ENCODE data around the gene TRMT61B. TPM values are rescaled to one million over a fixed set of nuclear protein-coding genes. Genes with fewer than 3 reads are reported as not detected.

Gene TRMT61B
- total and polyA plus RNA-seq, 2 of the 13 experiments (the other 11 are each of a cell fraction or from before 2014, with no cell fraction given), result 19.7 to 23.5 TPM

DNA sequence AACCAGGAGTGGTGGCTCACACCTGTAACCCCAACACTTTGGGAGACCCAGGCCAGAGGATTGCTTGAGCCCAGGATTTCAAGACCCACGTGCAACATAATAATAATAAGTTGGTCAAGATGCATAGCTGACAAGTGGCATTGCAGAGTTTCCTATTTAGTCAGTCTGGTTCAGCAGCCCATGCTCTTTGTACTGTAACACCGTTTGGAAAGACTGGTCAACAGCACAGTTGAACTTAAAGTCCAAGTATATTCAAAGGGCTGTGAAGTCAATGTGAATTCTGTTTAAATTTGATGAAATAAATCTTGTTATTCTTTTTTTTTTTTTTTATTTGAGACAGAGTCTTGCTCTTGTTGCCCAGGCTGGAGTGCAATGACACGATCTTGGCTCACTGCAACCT, 1.5 kb upstream of the TRMT61B start (continued):
- TF ChIP-seq ZNF777 (CRISPR knock-in tag; IDR thresholded peaks at IDR 0.05) (no peak), ZNF674 (CRISPR knock-in tag; IDR thresholded peaks at IDR 0.05; ENCODE audit: low read depth) (no peak), CREB3 (CRISPR knock-in tag; IDR thresholded peaks at IDR 0.05) (no peak), ZNF782 (CRISPR knock-in tag; IDR thresholded peaks at IDR 0.05; ENCODE audit: borderline replicate concordance) (no peak), FOXJ3 (CRISPR knock-in tag; IDR thresholded peaks at IDR 0.05; ENCODE audit: borderline replicate concordance) (no peak), ZNF605 (CRISPR knock-in tag; IDR thresholded peaks at IDR 0.05) (no peak), SOX5 (CRISPR knock-in tag; IDR thresholded peaks at IDR 0.05; ENCODE audit: borderline replicate concordance) (no peak), HNF4A (CRISPR knock-in tag; IDR thresholded peaks at IDR 0.05) (peak; percentile 78), ZNF382 (CRISPR knock-in tag; IDR thresholded peaks at IDR 0.05; ENCODE audit: borderline replicate concordance) (no peak), AFF4 (CRISPR knock-in tag; IDR thresholded peaks at IDR 0.05) (no peak), ZFP41 (CRISPR knock-in tag; IDR thresholded peaks at IDR 0.05; ENCODE audit: borderline replicate concordance) (no peak), TOE1 (CRISPR knock-in tag; IDR thresholded peaks at IDR 0.05) (no peak), SAP130 (CRISPR knock-in tag; IDR thresholded peaks at IDR 0.05; ENCODE audit: low read depth) (peak; percentile 27; the same call in 1 of the 2 replicates), MBD4 (IDR thresholded peaks at IDR 0.05; ENCODE audit: borderline replicate concordance, low read length) (no peak), NCOA5 (CRISPR knock-in tag; IDR thresholded peaks at IDR 0.05) (no peak), ZSCAN30 (CRISPR knock-in tag; IDR thresholded peaks at IDR 0.05) (no peak), POGZ (CRISPR knock-in tag; IDR thresholded peaks at IDR 0.05) (no peak), PBX3 (CRISPR knock-in tag; IDR thresholded peaks at IDR 0.05; ENCODE audit: borderline replicate concordance) (no peak), ZNF737 (CRISPR knock-in tag; IDR thresholded peaks at IDR 0.05; ENCODE audit: borderline replicate concordance) (no peak), SP2 (CRISPR knock-in tag; IDR thresholded peaks at IDR 0.05) (no peak)
- TF ChIP-seq, protein P1, sequence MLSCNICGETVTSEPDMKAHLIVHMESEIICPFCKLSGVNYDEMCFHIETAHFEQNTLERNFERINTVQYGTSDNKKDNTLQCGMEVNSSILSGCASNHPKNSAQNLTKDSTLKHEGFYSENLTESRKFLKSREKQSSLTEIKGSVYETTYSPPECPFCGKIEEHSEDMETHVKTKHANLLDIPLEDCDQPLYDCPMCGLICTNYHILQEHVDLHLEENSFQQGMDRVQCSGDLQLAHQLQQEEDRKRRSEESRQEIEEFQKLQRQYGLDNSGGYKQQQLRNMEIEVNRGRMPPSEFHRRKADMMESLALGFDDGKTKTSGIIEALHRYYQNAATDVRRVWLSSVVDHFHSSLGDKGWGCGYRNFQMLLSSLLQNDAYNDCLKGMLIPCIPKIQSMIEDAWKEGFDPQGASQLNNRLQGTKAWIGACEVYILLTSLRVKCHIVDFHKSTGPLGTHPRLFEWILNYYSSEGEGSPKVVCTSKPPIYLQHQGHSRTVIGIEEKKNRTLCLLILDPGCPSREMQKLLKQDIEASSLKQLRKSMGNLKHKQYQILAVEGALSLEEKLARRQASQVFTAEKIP (CRISPR knock-in tag; IDR thresholded peaks at IDR 0.05; ENCODE audit: borderline replicate concordance), result no peak
